HG03139 (cell line): Measurements from ENCODE around the gene SRM.
"Not testable (repeated sequence)": the region's sequence is repeated elsewhere in the genome, so short reads cannot be mapped to it uniquely, and the experiment has no call there.

Source experiments
- ATAC-seq: cut with Tn5 transposase; IDR thresholded peaks from one replicate; pipeline ENCODE4 v1.9.1; 2021; ENCODE audit not compliant: unreplicated experiment

Gene SRM

DNA sequence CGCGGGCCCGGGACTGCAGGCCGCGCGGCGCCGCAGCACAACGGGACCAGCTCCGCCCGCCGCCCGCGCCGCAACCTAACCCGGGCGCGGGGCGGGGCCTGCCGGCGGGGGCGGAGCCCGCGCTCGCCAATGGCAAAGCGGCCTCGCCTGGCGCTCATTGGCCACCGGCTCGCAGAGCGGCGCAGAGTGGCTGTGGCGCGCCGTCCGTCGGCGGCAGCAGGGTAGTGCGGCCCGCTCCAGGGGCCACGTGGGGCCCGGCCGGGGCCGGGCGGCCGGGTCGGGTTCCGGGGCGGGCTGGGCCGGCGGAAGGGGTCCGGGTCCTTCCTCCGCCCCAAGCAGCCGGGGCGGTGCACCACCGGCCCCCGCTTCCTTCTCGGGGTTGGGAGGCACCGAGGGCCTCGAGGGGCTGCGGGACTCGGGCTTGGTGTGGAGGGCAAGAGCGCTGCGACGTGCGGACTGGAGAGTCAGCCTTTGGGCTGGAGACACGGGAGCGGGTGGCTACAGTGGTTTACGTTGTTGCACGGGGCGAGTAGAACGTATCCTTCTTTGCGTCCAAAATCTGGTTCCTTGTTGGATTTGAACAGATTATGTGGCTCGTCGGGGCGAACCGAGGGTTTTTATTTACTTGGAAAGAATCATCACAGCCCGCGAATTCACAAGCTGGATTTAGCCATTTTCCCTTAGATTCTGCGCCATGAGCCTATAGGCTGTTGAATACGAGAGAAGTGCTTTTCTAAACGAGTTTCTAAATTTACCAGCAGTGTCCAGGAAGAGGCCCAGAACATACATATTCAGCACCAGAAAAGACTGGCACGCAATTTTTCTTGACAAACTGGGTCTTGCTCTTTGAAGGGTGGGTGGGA lies at the start of gene SRM:
Gene SRM, minus strand, starts transcription at position 51 of the 863 bp plus-strand sequence. CDS start 75 bp downstream, outside the sequence.
- ATAC-seq, result peak; percentile 85

DNA sequence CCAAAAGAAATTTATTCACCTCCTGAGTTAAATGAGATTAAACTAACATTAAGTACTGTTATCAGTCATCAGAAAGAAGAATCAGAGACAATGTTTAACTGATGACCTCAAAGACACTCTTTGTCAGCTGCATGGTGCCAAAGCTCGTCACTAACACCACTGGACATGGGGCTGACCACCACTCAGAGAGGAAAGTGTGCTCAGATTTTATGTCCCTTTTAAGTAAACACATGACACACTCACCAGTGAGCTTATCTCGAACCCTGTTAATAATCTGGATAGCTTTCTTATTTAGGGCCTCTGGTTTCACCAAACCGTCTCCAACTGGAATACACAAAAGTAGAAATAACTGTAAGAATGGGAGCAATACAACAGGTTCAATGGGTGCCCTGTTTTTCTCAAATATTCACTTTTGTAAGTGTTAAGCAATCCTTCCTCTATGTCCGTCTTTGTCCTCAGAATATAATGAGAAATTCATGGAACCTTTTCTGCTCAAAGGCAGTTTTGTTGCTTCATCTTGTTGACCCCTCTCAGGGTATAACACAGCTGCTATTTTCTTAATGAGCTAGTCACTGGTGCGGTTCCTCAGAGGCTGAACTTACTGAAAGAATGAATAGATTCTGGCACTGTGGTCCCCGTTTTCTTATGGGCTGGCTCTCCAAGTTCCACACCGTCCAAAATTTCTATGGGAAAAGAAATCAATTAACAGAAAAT lies 49.4 kb upstream of the SRM start:
- ATAC-seq, result no peak

DNA sequence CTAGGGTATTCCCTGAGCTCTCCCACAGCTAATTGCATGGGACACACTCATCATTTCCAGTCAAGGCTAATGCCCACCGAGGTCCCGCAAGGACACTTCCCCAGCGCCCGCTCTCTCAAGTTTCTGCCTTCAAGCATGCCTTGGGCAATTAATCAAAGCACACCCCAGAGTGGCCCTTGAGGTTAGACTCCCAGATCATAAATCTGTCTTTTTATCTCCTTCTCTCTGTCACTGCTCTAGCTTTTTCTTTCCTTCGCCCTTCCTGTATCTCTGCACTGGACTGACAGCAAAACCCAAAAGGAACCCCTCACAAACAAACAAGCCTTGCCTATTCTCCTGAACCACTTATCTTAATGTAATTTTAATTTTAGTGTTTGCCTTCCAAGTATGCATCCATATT lies 47.8 kb upstream of the SRM start:
- ATAC-seq, result no peak

DNA sequence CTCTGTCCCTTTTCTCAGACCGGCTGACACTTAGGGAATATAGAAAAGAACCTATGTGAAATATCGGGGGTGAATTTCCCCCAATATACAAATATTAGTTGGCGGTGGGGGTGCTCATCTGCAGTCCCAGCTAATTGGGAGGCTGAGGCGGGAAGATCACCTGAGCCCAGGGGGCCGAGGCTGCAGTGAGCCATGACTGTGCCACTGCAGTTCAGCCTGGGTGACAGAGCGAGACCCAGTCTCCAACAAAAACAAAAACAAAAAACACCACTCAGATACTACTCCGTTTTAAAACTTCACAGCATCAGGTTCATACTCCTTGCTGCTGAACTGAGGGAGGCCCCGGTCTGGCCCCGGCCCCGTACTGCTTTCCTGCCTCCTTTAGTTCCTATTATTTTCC lies 45.8 kb upstream of the SRM start:
- no peak for ATAC-seq

DNA sequence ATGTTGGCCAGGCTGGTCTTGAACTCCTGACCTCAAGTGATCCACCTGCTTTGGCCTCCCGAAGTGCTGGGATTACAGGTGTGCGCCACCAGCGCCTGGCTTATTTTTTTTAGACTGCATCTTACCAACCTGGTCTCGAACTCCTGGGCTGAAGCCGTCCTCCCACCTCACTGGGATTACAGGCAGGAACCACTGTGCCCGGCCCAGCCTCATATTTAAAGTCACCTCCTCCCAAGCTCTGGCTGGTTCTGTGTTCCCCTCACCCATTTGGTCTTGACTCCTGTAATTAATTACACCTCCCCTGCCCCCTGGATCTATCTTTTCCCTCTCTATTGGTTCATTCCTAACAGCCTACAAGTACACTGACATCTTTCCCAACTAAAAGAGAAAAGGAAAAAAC lies 41.5 kb upstream of the SRM start:
- no peak for ATAC-seq

DNA sequence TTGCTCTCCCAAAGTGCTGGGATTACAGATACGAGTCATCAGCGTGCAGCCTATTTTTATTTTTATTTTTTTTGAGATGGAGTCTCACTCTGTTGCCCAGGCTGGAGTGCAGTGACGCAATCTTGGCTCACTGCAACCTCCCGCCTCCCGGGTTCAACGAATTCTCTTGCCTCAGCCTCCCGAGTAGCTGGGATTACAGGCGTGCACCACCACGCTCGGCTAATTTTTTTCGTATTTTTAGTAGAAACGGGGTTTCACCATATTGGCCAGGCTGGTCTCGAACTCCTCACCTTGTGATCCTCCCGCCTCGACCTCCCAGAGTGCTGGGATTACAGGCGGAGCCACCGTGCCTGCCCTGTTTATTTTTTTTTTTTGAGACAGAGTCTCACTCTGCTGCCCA lies 41.0 kb upstream of the SRM start:
- not testable (repeated sequence) for ATAC-seq

DNA sequence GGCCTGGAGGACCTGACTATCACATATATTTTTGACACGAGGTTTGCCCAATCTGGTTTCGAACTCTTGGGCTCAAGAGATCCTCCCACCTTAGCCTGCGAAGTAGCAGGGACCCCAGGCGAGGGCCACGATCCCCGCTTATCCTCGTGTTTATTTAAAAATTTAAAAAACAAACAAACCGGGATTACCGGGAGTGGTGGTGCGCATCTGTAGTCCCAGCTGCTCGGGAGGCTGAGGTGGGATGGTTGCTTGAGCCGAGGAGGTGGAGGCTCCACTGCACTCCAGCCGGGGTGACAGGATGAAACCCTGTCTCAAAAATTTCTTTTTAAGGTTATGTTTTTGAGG lies 40.3 kb upstream of the SRM start:
- ATAC-seq, result no peak

DNA sequence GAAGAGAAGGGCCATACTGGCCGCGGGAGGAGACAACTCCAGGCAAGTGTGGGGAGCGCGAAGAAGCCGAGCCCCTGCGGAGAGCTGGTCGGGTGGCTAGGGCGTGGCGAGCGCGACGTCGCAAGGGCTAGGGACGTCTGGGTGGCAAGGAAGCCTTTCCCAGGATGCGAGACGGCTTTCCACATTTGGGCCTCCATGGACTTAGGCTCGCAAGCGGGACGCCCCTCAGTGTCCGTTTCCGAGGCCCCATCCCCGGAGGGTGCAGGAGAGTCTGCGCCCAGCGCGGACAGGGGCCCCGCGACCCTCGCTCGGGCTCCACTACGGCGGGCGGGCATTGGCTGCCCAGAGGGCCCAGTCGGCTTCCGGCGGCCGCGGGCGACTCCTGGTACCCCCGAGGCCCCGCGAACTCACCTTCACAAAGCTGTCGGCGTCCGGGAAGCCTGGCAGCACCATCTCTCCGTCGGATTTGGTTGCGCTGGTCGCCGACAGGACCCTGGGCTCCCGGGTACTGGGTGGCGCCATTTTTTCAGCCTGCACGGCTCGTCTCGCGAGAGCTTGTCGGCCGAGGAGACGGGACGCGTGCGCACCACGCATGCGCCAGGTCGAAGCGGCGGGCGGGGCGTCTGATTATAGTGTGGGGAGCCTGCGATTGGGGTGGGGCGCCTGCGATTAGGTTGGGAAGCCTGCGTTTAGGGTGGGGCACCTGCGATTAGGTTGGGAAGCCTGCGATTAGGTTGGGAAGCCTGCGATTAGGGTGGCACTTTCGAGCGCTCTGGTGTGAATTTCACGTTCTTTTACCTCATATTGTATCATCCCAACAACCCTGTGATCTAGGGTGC lies 39.7 kb upstream of the SRM start, which contains the start of gene EXOSC10:
Gene EXOSC10, minus strand, starts transcription at position 560 of the 839 bp plus-strand sequence. Its CDS starts 38 bp downstream, at position 522.
- peak; percentile 87 for ATAC-seq

DNA sequence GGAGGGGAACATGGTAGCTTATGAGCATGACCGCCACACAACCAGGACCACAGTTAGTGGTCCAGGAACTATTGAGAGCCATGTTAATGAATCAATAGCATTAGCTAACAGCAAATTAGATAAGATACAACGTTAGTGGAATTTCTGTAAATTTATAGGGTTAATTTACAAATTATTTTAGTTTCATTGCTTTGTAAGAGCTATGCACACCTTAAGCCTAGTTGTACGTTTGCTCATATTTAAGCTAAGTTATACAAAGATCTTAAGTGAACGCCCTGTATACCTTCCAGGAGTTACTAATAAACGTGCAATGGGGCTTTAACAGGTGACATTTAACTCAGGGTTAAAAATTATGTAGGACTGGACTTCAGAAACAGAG lies 39.1 kb upstream of the SRM start:
- no peak for ATAC-seq

DNA sequence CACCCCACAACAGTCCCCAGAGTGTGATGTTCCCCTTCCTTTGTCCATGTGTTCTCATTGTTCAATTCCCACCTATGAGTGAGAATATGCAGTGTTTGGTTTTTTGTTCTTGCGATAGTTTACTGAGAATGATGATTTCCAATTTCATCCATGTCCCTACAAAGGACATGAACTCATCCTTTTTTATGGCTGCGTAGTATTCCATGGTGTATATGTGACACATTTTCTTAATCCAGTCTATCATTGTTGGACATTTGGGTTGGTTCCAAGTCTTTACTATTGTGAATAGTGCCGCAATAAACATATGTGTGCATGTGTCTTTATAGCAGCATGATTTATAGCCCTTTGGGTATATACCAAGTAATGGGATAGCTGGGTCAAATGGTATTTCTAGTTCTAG lies 24.0 kb upstream of the SRM start:
- ATAC-seq, result not testable (repeated sequence)

DNA sequence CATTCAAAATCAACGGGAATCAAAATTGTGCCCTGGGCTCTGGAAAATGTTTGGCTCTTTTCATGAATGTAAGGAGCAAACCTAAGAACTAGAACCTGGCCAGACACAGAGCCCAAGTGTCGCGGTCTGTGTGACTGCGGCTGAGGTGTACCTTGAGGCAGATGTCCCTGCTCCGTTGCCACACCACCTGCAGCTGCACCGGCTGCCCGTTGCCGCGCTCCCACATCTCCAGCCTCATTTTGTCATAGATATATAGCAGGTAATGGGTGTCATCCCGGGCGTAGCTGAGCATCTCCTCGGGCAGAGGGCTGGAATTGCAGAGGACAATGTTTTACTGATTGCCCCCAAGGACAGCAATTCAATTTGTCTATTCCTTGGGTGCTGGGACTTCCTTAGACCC lies 21.1 kb upstream of the SRM start:
- no peak for ATAC-seq

DNA sequence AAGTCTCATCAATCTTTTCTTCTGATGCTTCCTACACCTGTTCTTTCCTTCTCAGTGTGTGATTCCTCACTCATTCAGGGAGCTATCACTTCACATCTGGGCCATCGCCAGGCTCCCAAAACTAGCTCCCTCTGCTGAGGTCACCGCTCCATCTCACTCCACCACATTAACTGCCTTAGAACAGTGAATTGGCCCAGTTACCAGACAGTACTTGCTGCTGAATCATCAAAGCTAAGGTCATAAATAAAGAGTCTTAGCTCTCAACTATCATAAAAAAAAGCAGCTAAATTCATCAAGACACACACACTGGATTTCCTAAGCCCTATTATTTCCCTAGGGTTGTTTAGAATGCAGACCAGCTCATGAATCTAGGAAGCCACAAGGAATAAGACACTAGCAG lies 18.8 kb upstream of the SRM start:
- ATAC-seq, result no peak

DNA sequence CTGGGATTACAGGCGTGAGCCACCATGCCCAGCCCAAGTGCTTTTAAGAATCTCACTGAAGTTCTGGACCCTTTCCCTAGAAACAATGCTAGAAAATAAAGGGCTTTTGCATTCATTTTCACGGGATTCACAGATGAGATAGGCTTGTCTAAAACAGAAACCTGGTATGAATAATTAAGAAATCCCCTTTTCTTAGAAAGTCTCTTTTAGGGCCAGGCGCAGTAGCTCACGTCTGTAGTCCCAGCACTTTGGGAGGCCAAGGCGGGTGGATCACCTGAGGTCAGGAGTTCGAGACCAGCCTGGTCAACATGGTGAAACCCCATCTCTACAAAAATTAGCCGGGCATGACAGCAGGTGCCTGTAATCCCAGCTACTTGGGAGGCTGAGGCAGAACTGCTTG lies 13.6 kb upstream of the SRM start:
- not testable (repeated sequence) for ATAC-seq

DNA sequence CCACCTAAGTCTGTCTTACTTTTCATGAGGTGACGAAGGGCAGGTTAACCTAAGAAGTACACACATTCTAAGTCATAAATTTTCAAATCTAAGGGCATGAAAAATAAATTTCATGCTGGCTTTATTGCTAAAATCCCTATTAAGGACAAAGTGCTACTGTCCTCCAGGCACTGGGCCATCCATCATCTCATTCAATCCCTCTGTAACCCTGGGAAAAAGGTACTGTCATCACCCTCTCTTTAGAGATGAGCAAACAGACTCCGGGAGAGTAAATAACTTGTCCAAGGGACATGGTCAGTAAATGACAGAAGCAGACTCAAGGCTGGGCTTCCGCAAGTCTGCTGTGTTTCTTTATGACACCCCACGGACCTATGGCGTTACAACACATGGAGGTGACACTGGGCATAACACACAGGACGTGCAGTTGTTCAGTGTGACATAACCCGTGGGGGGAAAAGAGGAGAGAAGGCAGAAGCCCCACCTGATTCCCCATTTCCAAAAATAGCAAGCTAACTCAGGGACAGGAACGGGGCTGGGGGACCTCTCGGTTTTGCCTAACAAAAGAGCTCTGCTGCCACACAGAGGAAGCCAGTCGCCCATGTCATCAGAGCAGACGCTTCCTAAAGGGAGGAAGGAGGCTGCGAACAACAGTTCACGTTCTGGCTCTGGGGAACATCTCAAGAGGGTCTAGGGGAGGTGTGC lies 12.5 kb upstream of the SRM start:
- no peak for ATAC-seq

DNA sequence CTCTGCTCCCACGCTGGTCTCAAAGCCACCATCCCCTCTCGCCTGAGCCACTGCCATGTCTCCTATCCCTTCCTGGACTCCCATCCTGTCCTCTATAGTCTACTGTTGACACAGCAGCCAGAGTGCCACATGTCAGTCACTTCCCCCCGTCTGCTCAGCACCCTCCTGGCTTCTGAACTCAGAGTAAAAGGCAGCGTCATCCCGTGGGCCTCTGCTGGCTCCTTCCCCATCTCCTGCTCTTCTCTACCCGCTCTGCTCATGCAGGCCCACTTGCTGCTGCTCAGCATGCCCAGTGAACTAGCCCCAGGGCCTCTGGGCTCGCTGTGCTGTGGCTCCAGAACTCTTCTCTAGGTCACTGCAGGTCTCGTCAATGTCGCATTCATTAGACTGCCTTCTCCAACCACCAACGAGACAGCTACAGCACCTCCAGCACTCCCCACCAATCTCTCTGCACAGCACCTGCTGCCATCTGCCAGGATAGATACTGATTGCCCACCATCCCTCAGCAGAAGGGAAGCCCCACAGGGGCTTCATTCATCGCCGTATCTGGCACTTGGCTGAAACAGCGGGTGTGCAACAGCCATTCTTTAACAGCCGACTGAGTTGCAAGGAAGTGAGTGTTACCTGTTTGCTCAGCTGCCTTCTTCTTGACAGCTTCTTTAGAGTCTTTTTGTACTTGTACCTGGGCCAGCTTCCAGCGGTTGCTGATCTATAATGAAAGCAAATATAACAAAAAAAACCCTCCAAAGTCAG lies 11.8 kb upstream of the SRM start:
- no peak for ATAC-seq

DNA sequence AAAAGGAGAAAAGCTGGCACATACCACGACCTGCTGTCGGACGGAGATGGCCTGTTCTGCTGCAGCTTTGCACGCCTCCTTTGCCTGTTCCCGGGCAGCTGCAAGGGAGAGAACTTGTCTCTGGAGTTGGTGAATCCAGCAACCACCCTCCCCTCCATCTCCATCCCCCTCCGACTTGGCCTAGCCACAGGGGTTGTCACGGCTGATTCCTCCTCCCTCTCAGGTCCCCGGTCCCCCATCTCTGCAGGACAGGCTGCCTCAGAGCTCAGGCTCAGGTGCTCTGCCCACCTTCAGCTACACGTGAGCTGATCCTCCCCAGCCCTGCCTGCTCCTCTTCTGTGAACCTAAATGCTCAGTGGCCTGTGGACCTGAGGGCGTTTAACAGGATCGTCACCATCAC lies 11.1 kb upstream of the SRM start:
- no peak for ATAC-seq

DNA sequence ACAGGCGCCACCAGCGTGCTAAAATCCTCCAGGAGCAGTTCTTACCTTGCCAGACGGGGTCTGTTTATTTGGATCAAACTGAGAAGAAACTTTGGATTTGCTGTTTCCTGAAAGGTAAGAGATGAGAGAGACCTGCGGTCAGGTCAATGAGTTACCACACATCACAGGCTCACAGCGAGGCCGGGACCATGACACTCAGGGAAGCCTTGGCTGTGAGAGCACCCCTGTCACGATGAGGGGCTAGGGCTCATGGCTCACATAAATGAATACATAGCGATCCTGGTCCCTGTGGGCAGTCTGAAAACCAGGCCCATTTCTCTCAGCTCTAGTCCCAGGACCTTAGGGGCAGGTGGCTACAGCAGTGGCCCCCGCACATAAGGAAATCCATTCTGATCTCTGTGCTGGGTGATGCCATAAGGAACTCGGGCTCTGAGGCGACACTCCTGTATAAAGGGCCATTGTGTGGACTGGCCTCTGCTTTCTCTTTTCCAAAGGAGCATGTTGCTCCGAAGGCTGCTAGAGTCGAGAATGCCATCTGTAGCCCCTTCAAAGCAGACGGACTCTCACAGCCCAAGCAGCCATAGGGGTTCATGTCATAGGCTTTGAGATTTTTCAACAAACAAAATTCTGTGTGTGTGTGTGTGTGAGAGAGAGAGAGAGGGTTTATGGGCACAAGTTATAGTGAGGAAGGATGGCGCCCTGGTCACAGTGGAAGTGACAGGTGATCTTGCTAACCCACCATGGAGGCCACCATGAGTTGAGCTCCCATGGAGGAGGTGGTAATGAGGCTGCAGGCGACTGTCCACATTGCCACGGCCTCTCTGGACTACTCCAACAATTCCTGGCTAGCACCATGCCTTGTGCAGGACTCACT lies 9.0 kb upstream of the SRM start:
- ATAC-seq, result no peak

DNA sequence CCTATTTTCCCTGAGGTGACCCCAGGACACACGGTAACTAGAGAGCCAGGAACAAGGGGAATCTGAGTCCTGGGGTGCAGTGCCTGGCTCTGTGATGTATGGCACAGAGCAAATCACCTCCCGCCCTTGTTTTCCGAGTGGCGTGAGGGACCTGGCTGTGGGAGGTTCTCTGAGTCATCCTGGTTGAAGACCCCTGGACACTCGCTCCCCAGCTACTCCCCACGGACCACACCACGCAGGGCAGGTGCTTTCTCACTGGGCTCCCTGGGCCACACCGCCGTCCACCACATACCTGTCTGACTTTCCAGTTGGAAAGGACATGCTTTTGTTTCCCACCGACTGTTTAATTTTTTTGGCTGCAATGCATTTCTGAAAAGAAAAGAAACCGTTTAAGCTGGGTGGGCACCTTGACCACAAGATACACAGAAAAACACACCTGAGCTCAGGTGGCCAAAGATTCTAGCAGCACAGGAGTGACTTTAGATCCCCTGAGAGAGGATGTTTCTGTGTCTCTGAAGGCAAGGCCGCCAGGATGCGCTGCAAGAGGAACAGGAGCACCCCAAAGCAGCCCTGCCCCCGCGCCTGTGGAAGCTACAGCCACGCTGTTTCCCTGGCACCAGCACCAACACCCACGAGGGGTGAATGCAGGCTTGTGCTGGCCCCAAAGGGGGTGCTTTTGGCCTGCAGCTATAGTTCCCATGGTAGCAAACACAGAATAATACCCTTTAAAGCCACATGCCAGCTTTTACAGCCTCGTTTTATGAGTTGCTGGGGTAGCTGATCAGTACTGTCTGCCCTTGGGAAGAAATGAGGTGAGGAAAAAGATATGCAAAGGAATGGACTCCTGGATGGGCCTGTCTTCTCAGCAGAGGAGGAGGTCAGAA lies 8.1 kb upstream of the SRM start:
- no peak for ATAC-seq
